K562 (cell line): ENCODE results near the gene RPL29.

Source experiments
- AFF4 ChIP-seq: sonication (generic); formaldehyde crosslinking; IDR thresholded peaks from 2 replicates; pipeline ENCODE4 v1.8.0; 2023; ENCODE audit warnings: mild to moderate bottlenecking, missing genetic modification reagents
- BRCA1 ChIP-seq, 2 experiments: fragments of 450-650 bp in 1 of 2; sonication (generic) in 1 of 2; formaldehyde crosslinking in 1 of 2; IDR thresholded peaks; 2 replicates each; pipeline versions ENCODE4 v1.5.0 to v1.6.1; 2017 to 2020; ENCODE audit warnings: mild to moderate bottlenecking in 1 of 2, missing genetic modification reagents in 1 of 2
- CCAR2 ChIP-seq: fragments of 200-400 bp; formaldehyde crosslinking; IDR thresholded peaks from 2 replicates; pipeline ENCODE4 v1.6.1; 2017; ENCODE audit warnings: mild to moderate bottlenecking, low read depth, low read length
- CHD2 ChIP-seq: IDR thresholded peaks from 2 replicates; pipeline ENCODE4 v1.6.1; 2011; ENCODE audit warnings: low read depth, low read length
- FOSL1 ChIP-seq: fragments of 200-800 bp; sonication (Bioruptor generic); conservative IDR thresholded peaks from 2 replicates; pipeline ENCODE4 v1.6.1; 2016; ENCODE audit warnings: missing genetic modification characterization, missing compliant biosample characterization
- PCBP1 ChIP-seq: fragments of 200-400 bp; formaldehyde crosslinking; IDR thresholded peaks from 2 replicates; pipeline ENCODE4 v1.6.1; 2018; ENCODE audit warnings: mild to moderate bottlenecking, low read depth, low read length; ENCODE audit not compliant: poor library complexity, severe bottlenecking
- POLR2G ChIP-seq: fragments of 200-400 bp; formaldehyde crosslinking; IDR thresholded peaks from 2 replicates; pipeline ENCODE4 v1.6.1; 2017; ENCODE audit warnings: low read depth, mild to moderate bottlenecking, antibody characterized with exemption, low read length, moderate library complexity
- TRIM24 ChIP-seq, 2 experiments: fragments of 450-650 bp; IDR thresholded peaks; 2 replicates each; pipeline ENCODE4 v1.6.1; 2016
- ZBTB2 ChIP-seq: fragments of 450-650 bp; IDR thresholded peaks from 2 replicates; pipeline ENCODE4 v1.6.1; 2016; ENCODE audit warnings: antibody characterized with exemption
- ZNF224 ChIP-seq: sonication (generic); formaldehyde crosslinking; IDR thresholded peaks from 2 replicates; pipeline ENCODE4 v1.8.0; 2022; ENCODE audit warnings: mild to moderate bottlenecking, missing genetic modification reagents
- ZNF274 ChIP-seq: IDR thresholded peaks from 2 replicates; pipeline ENCODE4 v1.6.1; 2011; ENCODE audit warnings: low read depth, mild to moderate bottlenecking, low read length, moderate library complexity, borderline replicate concordance
- ZNF512 ChIP-seq: IDR thresholded peaks from 2 replicates; pipeline ENCODE4 v1.6.1; 2016; ENCODE audit warnings: missing genetic modification characterization, missing compliant biosample characterization

- TF ChIP-seq TRIM24 (IDR thresholded peaks at IDR 0.05): no peak
- no peak for TF ChIP-seq ZNF512
- TF ChIP-seq CHD2: no peak
- no peak for TF ChIP-seq ZNF274
- TF ChIP-seq PCBP1: no peak
- no peak for TF ChIP-seq FOSL1 (tag)
- TF ChIP-seq AFF4: no peak
- TF ChIP-seq BRCA1 (IDR thresholded peaks at IDR 0.05): no peak
- TF ChIP-seq BRCA1 (CRISPR knock-in tag; IDR thresholded peaks at IDR 0.05): no peak
- no peak for TF ChIP-seq CCAR2
- no peak for TF ChIP-seq ZBTB2
- TF ChIP-seq POLR2G: no peak
- no peak for TF ChIP-seq ZNF224
Observed at GRCh38 chr3:52029535-52029934, 33.8 kb upstream of the RPL29 start.
